ENCODE results near the gene CCDC57. TPM values are rescaled to one million over a fixed set of nuclear protein-coding genes. Genes with fewer than 3 reads are reported as not detected.

The CCDC57 gene
- total RNA-seq, 1 donor from 2014 or later = 50.5 TPM

DNA sequence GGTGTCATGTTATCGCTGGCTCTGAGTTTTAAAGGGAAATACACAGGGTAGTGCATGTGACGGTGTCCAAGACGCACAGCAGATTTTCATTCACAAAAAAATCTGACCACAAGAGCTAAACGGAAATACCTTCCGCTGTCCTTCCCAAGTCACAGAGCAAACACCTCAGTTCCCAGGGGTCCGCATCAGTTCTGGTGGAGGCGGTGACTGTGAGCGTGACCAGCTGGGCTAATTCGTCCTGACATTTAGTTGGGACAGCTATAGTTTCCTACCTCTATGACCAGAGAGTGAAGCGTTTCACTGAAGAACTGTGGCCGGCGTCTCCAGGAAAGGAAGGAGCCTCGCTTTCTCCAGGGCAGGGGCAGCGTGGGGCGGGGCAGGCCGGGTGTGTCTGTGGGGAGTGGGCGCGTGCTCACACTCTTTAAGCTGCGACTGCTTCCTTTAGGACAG, 104.1 kb downstream of the CCDC57 start:
- Histone ChIP-seq H3K27me3 (no peaks in the 10 kb centered on the region), H3K4me1 (peaks cover 41% of the 10 kb centered on the region), H3K27ac (peak overlapping the region; percentile 90), H3K9me3 (no peaks in the 10 kb centered on the region), H3K4me3 (no peak overlapping the region), H3K36me3 (no peaks in the 10 kb centered on the region)
- TF ChIP-seq, protein P1, sequence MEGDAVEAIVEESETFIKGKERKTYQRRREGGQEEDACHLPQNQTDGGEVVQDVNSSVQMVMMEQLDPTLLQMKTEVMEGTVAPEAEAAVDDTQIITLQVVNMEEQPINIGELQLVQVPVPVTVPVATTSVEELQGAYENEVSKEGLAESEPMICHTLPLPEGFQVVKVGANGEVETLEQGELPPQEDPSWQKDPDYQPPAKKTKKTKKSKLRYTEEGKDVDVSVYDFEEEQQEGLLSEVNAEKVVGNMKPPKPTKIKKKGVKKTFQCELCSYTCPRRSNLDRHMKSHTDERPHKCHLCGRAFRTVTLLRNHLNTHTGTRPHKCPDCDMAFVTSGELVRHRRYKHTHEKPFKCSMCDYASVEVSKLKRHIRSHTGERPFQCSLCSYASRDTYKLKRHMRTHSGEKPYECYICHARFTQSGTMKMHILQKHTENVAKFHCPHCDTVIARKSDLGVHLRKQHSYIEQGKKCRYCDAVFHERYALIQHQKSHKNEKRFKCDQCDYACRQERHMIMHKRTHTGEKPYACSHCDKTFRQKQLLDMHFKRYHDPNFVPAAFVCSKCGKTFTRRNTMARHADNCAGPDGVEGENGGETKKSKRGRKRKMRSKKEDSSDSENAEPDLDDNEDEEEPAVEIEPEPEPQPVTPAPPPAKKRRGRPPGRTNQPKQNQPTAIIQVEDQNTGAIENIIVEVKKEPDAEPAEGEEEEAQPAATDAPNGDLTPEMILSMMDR (IDR thresholded peaks at IDR 0.05) = no peak
- intact Hi-C loops (cut with DNase I) = no loop called here
- ATAC-seq = no peak
- DNase-seq = no peak

DNA sequence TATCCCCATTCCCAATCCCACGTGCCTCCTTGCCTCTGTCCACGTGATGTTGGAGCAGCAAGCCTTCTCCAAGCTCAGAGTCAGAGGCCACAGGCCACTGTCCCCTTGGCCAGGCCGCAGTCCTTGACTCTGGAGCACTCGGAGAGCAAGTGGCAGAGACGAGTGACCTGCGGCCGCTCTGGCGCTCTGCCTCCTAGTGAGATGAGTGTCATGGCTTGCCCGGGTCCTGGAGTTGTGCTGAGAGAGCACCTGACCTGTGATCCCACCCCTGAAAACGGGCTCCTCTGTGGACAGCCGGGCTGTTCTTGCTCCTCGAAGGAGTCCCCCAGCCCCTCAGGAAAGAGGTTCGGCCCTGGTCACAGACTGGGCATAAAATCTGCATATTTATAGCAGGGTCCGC, 104.6 kb downstream of the CCDC57 start:
- no peak for DNase-seq
- Histone ChIP-seq H3K4me1 (peaks cover 44% of the 10 kb centered on the region), H3K27ac (peak overlapping the region; percentile 90)

DNA sequence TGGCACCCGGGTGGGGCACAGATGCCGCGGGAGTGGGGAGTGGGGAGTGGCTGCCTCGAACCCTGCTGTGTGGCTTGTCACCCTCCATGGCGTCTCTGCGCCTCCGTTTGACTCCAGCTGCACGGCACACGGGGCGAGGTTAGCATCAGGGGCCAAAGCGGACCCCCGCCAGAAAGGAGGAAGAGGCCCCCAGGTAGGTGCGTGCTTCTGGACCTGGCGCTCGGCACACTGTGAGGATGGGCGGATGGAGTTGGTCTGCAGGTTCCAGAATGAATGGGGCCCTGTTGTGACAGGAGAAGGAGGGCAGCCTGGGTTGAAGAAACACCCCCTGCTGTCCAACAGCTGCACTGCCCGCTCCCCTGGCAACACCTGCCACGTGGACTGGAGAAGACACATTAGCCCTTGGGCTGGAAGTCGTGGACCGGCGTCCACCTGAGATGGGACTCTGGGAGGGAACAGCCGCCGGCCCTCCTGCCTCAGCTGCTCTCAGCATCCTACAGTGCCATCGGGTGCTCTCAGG, 105.2 kb downstream of the CCDC57 start:
- DNase-seq (no peak), ATAC-seq (no peak)
- H3K4me1 ChIP-seq = peaks cover 44% of the 10 kb centered on the region
- intact Hi-C loops (cut with DNase I) = no loop called here
- H3K36me3 ChIP-seq = no peaks in the 10 kb centered on the region
- H3K27me3 ChIP-seq = no peaks in the 10 kb centered on the region
- no peak overlapping the region for H3K4me3 ChIP-seq
- TF ChIP-seq, protein P1 (IDR thresholded peaks at IDR 0.05) = peak; percentile 13
- H3K9me3 ChIP-seq = no peaks in the 10 kb centered on the region
- H3K27ac ChIP-seq = peak overlapping the region; percentile 90

More for the DNA sequence above, 104.6 kb downstream of the CCDC57 start:
- no peak for ATAC-seq
- Histone ChIP-seq H3K9me3 (no peaks in the 10 kb centered on the region), H3K4me3 (no peak overlapping the region), H3K27me3 (no peaks in the 10 kb centered on the region), H3K36me3 (no peaks in the 10 kb centered on the region)
- intact Hi-C loops (cut with DNase I) = no loop called here
- TF ChIP-seq, protein P1 (IDR thresholded peaks at IDR 0.05) = no peak

DNA sequence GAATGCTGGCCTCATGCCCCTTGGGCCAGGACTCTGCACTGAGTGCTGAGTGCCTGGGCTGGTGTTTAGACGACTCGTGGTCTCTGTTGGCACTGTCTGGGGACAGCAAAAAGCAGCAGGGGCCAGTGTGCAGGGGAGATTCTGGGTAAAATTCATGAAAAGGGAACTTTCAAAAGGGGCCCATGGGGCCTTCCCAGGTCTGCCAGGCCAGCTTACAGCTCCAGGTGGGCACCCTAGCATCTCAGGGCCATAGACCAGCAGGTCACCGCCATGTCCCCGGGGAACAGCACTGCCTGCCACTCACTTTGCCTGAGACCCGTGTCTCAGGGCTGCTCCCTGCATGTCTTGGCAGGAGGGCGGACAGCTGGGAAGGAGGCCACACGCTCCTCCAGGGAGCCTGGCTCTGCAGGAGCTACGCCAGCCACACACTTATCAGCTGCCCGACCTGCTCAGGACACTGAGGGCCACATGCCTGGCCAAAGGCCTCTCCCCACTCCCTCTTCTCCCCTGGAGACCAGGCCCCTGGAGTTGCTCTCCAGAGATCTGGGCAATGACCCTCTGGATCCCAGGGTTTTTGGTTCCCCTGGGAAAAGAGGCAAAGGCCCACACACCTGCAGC, 105.8 kb downstream of the CCDC57 start:
- Histone ChIP-seq H3K27ac (peak overlapping the region; percentile 90), H3K4me1 (peaks cover 44% of the 10 kb centered on the region)

DNA sequence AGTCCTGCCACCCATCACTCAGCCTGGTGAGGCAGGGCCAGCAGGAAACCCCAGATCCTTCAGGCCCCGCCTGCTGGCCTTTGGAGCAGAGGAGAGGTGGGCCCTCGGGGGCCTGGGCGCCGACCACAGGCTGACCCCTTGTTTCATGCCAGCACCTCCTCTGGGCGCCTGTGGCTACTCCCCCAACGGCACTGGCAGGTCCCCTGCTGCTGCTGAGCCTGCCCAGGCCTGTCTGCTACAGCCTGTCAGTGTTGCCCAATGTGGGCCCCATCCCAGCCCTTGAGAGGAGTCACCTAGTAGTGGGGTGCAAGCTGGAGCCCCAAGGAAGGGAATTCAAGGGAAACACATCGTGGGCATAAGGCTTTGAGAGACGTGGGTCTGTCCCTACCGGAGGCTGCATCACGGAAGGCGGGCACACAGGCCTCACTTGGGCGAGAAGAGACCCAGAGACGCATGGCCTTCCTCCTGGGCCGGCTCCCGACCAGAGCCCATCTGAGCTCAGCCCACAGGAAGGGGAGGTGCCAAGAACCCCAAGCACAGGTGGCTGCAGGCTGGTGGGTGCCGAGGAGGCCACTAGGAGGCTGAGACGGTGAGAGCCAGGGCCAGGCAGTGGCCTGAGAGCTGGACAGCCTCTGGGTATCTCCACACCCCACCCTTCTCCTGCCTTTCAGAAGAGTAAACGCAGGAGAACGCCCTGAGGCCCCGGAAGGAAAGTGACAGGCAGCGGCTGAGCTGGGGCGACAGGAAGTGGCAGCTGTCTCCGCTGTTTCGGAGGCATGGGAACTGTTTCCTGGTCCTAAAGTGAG, 106.6 kb downstream of the CCDC57 start:
- DNase-seq = peak; percentile 91
- H3K27ac ChIP-seq = peak overlapping the region; percentile 90
- peak; percentile 88 for ATAC-seq
- H3K4me1 ChIP-seq = peaks cover 44% of the 10 kb centered on the region
- TF ChIP-seq, protein P1 (IDR thresholded peaks at IDR 0.05) = peak; percentile 49
- H3K4me3 ChIP-seq = peak overlapping the region; percentile 41
- intact Hi-C loops (cut with DNase I) = no loop called here
- H3K36me3 ChIP-seq = no peaks in the 10 kb centered on the region
- H3K9me3 ChIP-seq = no peaks in the 10 kb centered on the region
- no peaks in the 10 kb centered on the region for H3K27me3 ChIP-seq

More for the DNA sequence above, 105.8 kb downstream of the CCDC57 start:
- DNase-seq (peak; percentile 74), ATAC-seq (peak; percentile 14)
- TF ChIP-seq, protein P1 (IDR thresholded peaks at IDR 0.05) = no peak
- H3K4me3 ChIP-seq = peak overlapping the region; percentile 41
- H3K9me3 ChIP-seq = no peaks in the 10 kb centered on the region
- no peaks in the 10 kb centered on the region for H3K27me3 ChIP-seq
- intact Hi-C loops (cut with DNase I) = no loop called here
- H3K36me3 ChIP-seq = no peaks in the 10 kb centered on the region

All from upper lobe of right lung (tissue), 1 donor.